ENCODE measurements around the gene SLC24A4. TPM values are rescaled to one million over a fixed set of nuclear protein-coding genes. Genes with fewer than 3 reads are reported as not detected.

The SLC24A4 gene
- total and polyA plus RNA-seq, 2 of the 4 experiments (the other 2 are of a cell fraction) = not detected

GRCh38 chr14:92400579-92401444, 77.8 kb downstream of the SLC24A4 start:
- DNase-seq (peak; percentile 13), ATAC-seq (ENCODE audit: low read depth) (peak; percentile 70)
- H3K36me3 ChIP-seq (ENCODE audit: control insufficient read depth, insufficient read depth, low read length) = no peaks in the 10 kb centered on the region
- H3K4ac ChIP-seq (ENCODE audit: low read depth, low read length) = peak overlapping the region; percentile 55
- H3K9me1 ChIP-seq (ENCODE audit: insufficient read depth, low read length) = peaks cover 9% of the 10 kb centered on the region; the same call in 1 of the 2 replicates
- no peak overlapping the region for H3K56ac ChIP-seq (ENCODE audit: extremely low read depth, insufficient read depth, low read length)
- 60% methylated on average over 1 of the region's 7 CpGs; no CpG with 5 or more reads in 1 of the 2 experiments for WGBS, 2 experiments (ENCODE audit: extremely low coverage in 2 of 2, insufficient read length in 1 of 2)
- H2AK5ac ChIP-seq (ENCODE audit: low read depth, low read length) = peak overlapping the region; percentile 48; the same call in 1 of the 2 replicates
- H4K20me1 ChIP-seq (ENCODE audit: insufficient read depth, low read length) = no peaks in the 10 kb centered on the region
- no peak overlapping the region for H2BK5ac ChIP-seq (ENCODE audit: low read depth, low read length, poor library complexity, severe bottlenecking)
- no TSS peak for BruUV-seq (replicated peaks)
- dilution Hi-C loops (cut with HindIII; ENCODE audit: low sequenced_read_pairs, unreplicated experiment) (no loop called here), in situ Hi-C loops (cut with MboI; ENCODE audit: low sequenced_read_pairs) (no loop called here), intact Hi-C loops (cut with micrococcal nuclease) (no loop called here)
- no peak overlapping the region for H3K4me3 ChIP-seq (ENCODE audit: insufficient read depth, low read depth, low read length)
- ChIA-PET CTCF (no interaction called here), POLR2A (ENCODE audit: unreplicated experiment) (interaction anchor here (0.6 kb wide), 1 partner anchor 282 kb away, joined by 5 read pairs; no protein-coding TSS in a partner anchor)
- H2BK120ac ChIP-seq (ENCODE audit: low read depth, low read length) = peak overlapping the region; percentile 28; the same call in 1 of the 2 replicates
- no peak overlapping the region for H3K18ac ChIP-seq (ENCODE audit: low read depth, low read length)
- H4K8ac ChIP-seq (ENCODE audit: low read depth in 2 of 2, low read length in 2 of 2) = peak overlapping the region in 1 of 2 experiments; percentile 11; a peak in 1 of 4 replicates
- 0 out of 2 replicates have a peak overlapping the region, but pooled peaks have one; percentile 14 for H3K9ac ChIP-seq (ENCODE audit: low read depth, low read length)
- H3K4me1 ChIP-seq (ENCODE audit: control insufficient read depth, insufficient read depth, low read length) = peaks cover 13% of the 10 kb centered on the region
- no peak overlapping the region for H2BK15ac ChIP-seq (ENCODE audit: low read depth, low read length)
- H4K91ac ChIP-seq (ENCODE audit: insufficient read depth, low read depth, low read length) = peak overlapping the region; percentile 6; the same call in 1 of the 2 replicates
- H3K27me3 ChIP-seq (ENCODE audit: control insufficient read depth, insufficient read depth, low read length) = peaks cover 3% of the 10 kb centered on the region; the same call in 1 of the 2 replicates
- H3K14ac ChIP-seq (replicated peaks; ENCODE audit: low read depth, low read length) = peak overlapping the region; percentile 78; the same call in 1 of the 2 replicates
- H3K9me3 ChIP-seq (ENCODE audit: control insufficient read depth, insufficient read depth, low read length) = peaks cover 6% of the 10 kb centered on the region; the same call in 1 of the 2 replicates
- peak overlapping the region; percentile 39; the same call in 1 of the 2 replicates for H3K4me2 ChIP-seq (ENCODE audit: low read depth, low read length)
- no peak overlapping the region for H2AK9ac ChIP-seq (replicated peaks; ENCODE audit: low read depth, low read length, poor library complexity)
- TF ChIP-seq MXI1 (IDR thresholded peaks at IDR 0.05; ENCODE audit: borderline replicate concordance, low read depth, low read length) (peak; percentile 67; the same call in 1 of the 2 replicates), BHLHE40 (IDR thresholded peaks at IDR 0.05; ENCODE audit: low read depth, low read length) (peak; percentile 11; the same call in 1 of the 2 replicates), POLR2A (IDR thresholded peaks at IDR 0.05; ENCODE audit: low read depth, low read length) (no peak)
- peak overlapping the region; percentile 57 for H2BK20ac ChIP-seq (ENCODE audit: low read depth, low read length)
- no peak overlapping the region for H2AFZ ChIP-seq (replicated peaks; ENCODE audit: low read length, poor library complexity)
- H3K27ac ChIP-seq (ENCODE audit: insufficient read depth, low read length) = peak overlapping the region; percentile 35; the same call in 1 of the 2 replicates
- H3K79me1 ChIP-seq (ENCODE audit: low read depth in 1 of 2, low read length in 2 of 2) = no peaks in the 10 kb centered on the region
- H3K23ac ChIP-seq (ENCODE audit: low read depth, low read length) = peak overlapping the region; percentile 8; the same call in 1 of the 2 replicates
- no peak overlapping the region for H4K5ac ChIP-seq (ENCODE audit: low read depth, low read length)

All from IMR-90 (cell line).